Activated T-cell treated with anti-CD3 and anti-CD28 coated beads for 1 hour (primary cell): ENCODE measurements around the gene TRUB2.
"Not testable (repeated sequence)": the region's sequence is repeated elsewhere in the genome, so short reads cannot be mapped to it uniquely, and the experiment has no call there.

Experiments used
- DNase-seq: peaks from one replicate; pipeline ENCODE4 v3.0.0-alpha.2; 2020; ENCODE audit warnings: low read depth

TRUB2 gene

DNA sequence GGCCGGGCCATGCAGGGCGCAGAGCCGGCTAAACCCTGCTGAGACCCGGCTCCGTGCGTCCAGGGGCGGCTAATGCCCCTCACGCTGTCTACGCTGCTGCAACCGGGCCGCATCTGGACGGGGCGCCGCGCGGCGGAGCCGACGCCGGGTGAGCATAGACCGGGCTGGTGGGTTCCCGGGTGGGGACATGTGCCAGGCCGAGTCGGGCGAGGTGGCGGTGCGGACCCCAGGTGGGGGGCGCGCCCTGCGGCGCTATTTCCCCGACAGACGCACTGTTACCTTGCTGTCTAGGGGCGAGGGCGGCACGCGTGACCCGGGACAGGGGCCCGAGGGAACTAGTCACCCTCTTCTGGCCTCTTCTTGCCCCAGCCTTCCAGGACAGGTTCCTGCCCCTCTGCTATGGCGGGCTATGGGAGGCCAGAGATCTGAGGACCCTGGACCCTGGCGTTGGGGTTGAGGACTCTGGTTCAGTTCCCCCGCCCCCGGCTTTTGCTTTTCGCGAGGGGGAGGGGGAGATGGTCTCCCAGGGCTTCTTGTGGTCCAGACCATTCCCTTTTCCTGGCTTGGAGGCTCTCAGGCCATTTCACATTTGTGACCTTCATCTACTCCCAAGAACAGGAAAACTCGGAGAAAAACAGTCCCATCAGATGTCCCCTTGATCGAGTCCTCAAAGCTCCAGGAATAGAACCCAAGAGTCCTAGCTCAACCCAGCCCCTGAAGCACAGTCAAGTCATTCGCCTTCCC, 18.6 kb upstream of the TRUB2 start:
- no peak for DNase-seq

DNA sequence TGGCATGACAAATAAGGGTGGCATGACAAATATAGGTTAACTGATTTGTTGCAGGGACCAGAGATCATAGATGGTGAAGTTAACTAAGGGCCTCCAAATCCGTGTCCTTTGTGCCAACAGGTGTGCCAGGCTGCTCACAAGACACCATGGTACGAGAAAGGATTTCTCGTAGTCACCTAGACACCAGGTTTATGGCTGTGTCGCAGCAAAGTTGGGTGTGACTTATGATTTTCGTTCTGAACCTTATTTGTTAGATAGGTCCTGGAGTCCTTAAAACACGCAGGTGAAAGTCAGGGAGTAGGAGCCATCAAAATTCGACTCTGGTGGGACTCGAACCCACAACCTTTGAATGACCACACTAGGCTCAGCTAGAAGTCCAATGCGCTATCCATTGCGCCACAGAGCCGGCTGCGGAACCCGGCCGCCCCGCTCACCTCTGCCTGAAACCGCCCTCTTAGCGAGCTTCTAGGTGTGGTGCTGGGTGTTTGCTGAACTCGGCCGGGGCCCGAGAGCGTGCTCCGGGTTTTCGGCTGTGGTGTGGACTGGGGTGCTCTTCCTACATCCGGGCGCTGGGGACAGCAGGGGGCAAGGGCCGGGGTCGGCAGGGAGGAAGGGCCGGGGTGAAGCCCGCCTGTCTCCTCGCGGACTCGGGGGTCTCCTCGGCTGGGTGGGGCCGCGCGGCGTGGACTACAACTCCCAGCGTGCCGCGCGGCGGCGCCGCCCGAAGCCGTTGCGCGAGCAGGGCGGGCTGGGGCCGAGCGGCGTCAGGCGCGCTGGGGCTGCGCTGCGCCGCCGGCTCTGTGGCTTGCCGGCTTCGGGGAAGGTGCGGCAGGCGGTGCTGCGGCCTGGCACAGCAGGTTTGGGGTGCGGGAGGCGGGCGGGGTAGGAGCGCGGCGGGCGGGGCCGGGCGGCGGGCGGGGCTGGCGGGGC, 17.8 kb upstream of the TRUB2 start, which contains the start of gene SLC27A4:
TSS of gene SLC27A4 (plus strand) at position 767 of the 930 bp plus-strand sequence. CDS start 2,606 bp downstream, outside the sequence.
- DNase-seq = peak; percentile 68

DNA sequence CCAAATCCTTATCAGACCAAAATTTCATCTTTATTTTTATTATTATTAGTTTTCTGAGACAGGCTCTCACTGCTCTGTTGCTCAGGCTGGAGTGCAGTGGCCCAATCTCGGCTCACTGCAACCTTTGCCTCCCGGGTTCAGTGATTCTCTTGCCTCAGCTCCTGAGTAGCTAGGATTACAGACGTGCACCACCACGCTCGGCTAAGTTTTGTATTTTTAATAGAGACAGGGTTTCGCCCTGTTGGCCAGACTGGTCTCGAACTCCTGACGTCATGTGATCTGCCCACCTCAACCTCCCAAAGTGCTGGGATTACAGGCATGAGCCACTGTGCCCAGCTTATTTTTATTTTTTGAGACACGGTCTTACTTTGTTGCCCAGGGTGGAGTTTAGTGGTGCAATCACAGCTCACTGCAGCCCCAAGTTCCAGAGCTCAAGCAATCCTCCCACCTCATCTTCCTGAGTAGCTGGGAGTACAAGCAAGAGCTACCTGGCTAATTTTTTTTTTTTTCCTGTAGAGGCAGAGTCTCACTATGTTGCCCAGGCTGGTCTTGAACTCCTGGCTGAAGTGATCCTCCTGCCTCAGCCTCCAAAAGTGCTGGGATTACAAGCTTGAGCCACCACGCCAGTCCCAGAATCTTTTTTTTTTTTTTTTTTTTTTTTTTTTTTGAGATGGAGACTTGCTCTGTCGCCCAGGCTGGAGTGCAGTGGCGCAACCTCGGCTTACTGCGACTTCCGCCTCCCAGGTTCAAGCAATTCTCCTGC, 16.8 kb upstream of the TRUB2 start:
- DNase-seq = not testable (repeated sequence)

DNA sequence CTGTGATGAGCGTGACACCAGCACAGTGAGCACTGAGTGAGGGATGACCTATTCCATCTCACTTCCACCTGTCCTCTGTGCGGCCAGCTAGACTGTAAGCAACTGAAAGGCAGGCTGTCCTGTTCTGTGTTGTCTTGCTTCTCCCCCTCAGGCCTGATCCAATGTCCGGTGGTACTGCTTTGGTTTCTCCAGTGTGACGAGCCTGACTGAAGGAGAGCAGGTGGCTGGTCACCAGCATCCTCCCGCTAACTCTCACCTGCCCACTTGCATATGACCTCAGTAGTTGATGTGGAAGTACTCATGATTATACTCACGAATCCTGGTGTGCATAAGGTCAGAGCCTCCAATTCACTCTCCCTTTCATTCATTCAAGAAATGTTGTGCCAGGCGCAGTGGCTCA, 15.7 kb upstream of the TRUB2 start:
- DNase-seq = no peak

DNA sequence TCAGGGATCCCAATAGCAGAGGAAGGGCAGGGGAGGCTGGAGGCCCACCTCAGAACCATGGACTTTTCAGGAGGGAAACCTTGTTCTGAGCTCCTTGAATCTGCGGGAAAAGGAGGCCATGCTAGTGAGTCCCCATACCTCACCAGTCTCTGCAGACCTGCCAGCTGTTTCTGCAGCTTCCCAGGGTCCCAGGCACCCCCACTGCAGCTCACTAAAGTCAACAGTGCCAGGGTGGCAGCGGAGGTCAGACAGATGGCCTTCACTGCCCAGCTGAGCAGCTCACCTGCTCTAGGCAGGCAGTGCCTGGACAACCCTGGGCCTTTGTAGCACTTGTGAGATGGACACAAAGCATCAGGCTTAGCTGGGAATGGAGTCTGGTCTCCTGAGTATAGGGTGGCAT, 13.7 kb upstream of the TRUB2 start:
- no peak for DNase-seq

DNA sequence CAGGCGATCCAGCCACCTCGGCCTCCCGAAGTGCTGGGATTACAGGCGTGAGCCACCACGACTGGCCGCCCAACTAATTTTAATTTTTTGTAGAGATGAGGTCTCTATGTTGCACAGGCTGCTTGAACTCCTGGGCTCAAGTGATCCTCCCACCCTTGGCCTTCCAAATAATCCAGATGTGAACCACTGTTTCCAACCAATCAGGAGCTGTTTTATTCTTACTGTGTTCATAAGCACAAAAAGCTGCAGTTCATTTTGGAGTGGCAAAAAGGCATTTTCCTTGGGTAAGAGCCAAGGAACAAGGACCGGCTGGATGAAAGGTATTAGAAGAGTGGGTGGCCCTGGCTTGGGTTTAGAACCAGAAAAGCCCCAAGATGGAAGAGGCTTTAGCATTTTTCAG, 12.9 kb upstream of the TRUB2 start:
- DNase-seq = no peak

DNA sequence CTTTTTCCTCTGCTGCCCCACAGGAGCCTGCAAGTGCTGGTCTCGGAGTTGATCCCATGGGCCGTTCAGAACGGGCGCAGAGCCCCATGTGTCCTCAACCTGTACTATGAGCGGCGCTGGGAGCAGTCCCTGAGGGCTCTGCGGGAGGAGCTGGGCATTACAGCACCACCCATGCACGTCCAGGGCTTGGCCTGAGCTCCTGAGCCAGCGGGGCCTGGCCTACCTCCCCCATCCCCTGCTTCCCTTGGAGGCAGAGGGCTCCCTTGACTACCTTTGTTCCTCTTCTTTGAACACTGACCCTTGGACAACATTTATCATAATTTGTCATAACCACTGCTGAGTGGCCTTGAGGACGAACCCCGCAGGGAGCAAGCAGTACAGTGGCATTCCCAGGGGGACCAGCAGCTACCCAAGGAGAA, 11.2 kb upstream of the TRUB2 start:
- no peak for DNase-seq

DNA sequence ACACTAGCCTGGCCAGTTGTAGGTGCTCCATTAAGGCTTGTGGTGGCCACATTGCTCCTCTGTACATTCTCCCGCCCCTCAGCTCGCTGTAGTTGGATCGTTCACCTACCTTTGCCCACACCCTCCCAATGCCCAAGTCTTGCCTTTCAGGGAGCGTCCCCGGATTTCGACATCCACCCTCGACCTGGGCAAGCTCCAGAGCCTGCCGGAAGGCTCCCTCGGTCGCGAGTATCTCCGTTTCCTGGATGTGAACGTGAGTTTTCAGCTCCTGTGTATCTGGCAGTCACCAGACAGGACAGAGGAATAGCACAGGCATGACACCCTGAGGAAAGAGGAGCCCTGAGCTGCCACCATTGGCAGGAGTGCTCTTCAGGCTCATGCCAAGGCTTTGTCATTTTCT, 3.4 kb upstream of the TRUB2 start:
- DNase-seq = no peak

DNA sequence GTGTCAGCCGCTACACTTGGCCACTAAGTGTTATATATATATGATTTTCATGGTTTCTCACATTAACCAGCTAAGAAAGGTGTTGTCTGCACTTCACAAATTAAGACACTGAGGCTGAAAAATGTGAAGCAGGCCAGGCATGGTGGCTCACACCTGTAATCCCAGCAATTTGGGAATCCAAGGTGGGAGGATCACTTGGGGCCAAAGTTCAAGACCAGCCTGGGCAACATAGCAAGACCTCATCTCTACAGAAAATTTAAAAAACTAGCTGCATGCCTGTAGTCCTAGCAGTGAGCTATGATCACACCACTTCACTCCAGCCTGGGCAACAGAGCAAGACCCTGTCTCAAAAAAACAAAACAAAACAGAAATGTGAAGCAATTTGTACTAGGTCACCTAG, 2.2 kb upstream of the TRUB2 start:
- DNase-seq = no peak

DNA sequence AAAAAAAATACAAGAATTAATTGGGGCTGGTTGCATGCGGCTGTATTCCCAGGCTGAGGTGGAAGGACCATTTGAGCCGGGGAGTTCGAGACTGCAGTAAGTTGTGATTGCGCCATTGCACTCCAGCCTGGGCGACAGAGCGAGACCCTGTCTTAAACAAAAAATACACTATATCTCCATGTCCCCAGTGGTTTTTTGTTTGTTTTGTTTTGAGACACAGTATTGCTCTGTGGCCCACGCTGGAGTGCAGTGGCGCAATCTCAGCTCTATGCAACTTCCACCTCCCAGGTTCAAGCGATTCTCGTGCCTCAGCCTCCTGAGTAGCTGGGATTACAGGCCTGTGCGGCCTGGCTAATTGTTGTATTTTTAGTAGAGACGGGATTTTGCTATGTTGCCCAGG, 1.5 kb upstream of the TRUB2 start:
- DNase-seq = no peak

DNA sequence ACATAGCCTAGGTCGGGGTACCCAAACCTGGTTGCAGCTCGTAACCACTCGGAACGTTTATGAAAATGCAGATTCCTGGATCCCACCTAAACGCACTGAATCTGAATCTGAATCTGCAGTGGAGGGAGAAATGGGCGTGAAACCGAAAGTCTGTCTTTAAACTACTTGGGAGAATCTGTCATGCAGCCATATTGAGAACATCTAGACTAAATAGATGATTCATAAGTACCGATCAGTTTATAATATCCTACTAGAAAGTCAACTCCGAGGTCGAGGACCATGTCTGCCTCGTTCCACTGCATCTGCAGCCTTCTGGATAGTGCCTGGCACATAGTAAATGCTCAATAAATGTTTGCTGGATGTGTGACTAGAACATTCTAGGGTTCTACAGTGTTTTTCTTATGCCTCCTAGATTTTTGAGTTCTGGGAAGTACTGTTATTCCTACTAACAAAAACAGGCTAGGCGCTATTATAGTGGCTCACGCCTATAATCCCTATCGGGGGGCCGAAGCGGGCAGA, 1.0 kb upstream of the TRUB2 start:
- DNase-seq = no peak

DNA sequence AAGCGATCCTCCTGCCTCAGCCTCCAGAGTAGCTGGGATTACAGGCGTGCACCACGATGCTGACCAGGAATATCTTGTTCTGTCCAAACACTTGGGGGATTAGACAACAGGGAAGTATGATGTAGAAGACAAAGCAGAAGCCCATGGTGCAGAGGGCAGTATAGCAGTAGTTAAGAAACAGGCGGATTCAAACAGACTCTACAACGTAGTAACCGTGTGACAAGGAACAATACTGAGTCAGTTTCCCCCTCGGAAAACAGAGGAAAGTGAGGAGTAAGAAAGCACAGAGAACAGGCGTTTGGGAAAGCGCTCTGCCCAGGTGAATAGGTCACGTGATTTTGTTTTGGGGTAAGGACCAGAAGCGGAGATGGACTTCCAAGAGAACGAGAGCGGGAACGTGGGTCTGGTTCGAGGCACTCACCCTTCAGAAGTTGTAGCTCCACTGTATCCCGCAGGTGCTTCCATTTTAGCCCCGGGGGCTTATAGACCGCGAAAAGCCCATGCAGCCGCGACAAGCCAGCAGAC, 306 bp downstream of the TRUB2 start:
- no peak for DNase-seq

DNA sequence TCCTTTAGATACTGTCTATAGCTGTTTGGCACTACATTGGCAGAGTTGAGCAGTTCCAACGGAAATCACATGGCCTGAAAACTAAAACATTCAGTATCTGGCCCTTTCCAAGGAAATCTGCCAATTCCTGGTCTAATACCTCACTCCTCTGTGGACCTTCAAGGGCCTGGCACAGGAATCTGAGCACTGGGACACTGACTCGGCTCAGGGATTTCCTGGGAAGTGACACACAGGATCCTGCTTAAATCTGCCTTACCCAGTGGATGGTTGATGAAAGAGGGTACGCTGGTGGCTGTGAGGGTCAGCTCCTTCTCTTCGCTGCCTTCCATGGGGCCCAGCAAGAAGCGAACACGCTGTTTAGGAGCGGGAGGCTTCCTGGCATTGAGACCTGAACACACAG, 904 bp downstream of the TRUB2 start:
- DNase-seq = no peak

DNA sequence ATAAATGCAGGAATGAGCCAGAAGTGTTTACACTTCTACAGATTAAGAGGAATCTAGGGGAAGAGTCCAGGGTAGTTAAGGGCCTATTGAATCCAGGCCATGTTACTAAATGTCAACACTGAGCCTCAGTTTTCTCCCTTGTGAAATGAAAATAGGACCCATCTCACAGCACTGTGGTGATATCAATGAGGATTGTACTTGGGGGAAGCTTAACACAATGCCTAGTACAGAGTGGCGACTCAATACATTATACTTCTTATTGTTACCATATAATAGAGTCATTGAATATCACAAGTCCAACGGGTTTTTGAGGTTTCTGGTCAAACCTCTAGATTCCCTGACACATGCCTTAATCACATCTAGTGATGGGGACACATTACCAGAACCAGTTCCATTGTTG, 4.6 kb downstream of the TRUB2 start:
- no peak for DNase-seq

DNA sequence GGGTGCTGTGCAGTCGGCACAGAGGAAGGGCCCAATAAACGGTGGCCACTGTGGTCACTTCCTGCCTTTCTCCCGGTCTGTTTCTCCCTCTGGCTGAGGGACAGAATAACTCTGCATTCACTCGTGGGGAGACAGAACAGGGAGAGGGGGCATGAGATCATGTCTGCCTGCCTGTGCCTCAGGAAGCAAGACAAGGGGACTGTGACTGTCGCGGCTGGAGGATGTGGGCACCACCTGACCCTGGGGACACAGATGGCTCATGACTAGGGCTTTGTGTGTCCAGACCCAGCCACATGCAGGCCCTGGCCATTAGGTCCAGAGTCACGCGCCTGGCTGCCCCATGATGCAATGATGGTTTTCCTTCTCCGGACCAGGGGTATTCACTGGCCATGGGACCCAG, 5.8 kb downstream of the TRUB2 start:
- DNase-seq = no peak

DNA sequence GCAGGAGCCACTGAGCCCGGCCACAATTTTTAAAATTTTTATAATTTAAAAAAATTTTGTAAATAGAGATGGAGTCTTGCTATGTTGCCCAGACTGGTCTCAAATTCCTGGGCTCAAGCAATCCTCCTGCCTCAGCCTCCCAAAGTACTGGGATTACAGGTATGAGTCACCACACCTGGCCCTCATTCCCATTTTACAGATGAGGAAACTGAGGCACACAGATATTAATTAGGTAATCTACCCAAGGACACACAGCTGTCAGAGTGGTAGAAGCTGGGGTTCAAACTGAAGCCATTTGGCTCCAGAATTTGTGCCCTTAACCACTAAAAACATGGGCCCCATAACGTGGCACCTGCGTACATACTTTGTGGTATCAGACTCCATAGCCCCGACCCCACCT, 7.5 kb downstream of the TRUB2 start:
- DNase-seq = no peak

DNA sequence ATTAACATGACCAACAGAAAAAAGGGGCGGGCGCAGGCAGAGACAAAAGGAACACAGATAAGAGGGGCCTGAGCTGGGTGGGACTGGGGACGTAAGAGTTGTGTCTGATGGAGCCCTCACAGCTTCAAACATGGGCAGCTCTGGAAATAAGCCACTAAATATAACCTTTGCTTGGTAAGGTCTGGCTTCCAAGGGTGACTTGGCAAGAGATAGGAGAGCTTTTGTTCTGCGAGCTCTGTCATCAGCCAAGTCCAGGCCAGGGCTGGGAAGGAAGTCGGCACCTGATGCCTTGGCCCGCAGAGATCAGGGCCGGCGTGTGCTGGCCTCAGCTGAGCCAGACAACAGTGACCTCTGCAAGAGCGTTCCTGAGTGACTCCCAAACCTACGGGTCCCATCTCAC, 11.8 kb downstream of the TRUB2 start:
- no peak for DNase-seq

DNA sequence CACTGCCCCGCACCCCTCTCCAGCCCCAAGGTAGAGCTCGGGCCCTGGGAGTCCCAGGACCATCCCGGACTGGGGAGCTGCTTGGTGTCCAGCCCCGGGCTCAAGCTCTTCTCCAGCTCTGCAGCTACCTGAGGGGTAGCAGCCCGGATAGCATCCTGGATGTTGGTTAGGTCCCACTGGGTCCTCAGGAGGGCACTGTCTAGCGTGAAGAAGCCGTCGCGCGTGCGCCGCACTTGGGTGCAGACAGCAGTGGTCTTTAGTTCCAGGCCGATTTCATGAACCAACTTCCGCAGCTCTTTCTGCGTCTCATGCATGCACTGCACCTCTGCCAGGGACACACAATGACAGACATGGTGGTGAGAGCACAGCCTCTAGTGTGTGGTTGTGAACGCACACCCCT, 12.7 kb downstream of the TRUB2 start:
- DNase-seq = no peak

DNA sequence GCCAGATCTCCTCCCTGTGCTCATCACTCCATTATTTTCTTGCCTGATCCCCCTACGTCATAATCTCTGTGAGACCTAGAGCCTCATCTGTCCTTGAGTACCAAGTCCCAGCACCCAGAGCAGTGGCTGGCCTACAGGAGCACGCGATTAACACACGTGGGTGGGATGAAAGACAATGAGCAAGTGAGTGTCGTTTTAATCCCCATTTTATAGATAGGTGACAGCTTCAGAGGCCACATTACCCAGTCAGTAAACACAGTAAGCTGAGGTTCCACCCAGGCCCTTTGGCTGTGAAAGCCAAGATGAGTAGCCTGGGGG, 17.3 kb downstream of the TRUB2 start:
- DNase-seq = no peak

DNA sequence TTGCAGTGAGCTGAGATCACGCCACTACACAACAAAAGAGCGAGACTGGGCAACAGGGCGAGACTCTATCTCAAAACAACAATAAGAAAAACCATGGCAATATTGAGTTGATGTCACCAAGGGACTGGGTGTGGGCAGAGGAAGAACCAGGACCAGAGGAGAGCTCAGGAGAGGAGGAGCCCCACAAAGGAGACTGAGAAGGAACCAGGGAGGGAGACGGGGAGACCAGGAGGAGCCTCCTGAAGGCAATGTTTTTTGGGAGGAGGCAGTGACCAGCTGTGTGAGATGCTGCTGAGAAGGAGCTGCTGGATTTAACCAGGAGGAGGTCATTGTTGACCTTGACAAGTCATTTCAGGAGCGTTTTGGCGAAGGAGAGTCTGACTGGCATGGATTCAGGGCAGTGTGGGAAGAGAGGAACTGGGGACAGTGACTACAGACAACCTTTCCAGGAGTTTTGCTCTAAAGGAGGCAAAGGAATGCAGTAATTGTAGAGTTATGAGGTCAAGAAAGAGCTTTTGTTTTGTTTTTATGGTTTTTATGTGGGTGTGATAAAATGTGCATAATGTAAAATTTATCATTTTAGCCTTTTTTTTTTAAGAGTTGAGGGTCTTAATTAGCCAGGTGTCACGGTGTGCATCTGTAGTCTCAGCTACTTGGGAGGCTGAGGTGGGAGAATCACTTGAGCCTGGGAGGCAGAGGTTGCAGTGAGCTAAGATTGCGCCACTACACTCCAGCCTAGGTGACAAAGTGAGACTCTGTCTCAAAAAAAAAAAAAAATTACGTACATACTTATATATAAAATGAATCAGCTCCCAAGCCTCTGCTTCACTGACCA, 17.9 kb downstream of the TRUB2 start:
- DNase-seq = no peak
